Stimulated activated naive CD8-positive, alpha-beta T cell treated with anti-CD3 and anti-CD28 coated beads, Interleukin-15, Interleukin-2, amounts not matched to agents 100 ng/mL and 50 ng/mL, for 24 hours (primary cell): ENCODE measurements around the gene SP110.

ENCODE experiments used
- H3K27ac Mint-ChIP-seq: one replicate; pipeline ENCODE4 v1.8.0; 2021; ENCODE audit warnings: mild to moderate bottlenecking, mixed read lengths
- H3K27me3 Mint-ChIP-seq: one replicate; pipeline ENCODE4 v1.8.0; 2021; ENCODE audit warnings: mixed read lengths
- H3K36me3 Mint-ChIP-seq: one replicate; pipeline ENCODE4 v1.8.0; 2021; ENCODE audit warnings: low read depth, mixed read lengths
- H3K4me1 Mint-ChIP-seq: one replicate; pipeline ENCODE4 v1.8.0; 2021; ENCODE audit warnings: low read depth, mixed read lengths
- H3K4me3 Mint-ChIP-seq: one replicate; pipeline ENCODE4 v1.8.0; 2021; ENCODE audit warnings: mild to moderate bottlenecking, mixed read lengths
- H3K9me3 Mint-ChIP-seq: one replicate; pipeline ENCODE4 v1.8.0; 2021; ENCODE audit warnings: mixed read lengths

SP110 gene

DNA sequence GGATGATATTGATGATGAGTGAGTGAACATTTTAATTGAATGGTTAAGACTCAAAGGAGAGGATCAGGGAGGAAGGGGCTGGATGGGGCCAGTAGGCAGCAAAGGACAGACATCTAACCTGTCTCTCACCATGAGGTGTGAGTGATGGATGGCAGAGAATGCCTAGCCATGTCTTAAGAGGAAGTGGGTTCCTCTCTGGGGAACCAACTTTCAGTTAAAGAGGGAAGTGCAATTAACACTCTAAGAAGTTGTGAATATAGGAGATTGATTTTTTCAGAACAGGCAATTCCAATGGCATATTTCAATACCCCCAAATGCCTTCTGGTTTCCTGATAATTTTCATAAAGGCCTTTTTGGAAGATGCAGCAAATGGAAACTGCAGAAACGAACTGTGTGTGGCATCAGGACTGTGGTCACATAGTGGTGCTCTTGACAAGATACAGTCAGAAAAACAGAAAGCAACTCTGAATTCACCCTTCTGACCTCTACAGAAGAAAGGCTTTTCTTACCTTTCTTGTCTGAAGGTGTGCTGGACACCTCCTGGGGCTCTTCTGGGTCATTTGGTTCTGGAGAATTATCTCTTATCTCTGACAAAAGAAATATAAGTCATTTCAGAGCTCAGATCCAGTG, 10.2 kb downstream of the SP110 start:
- Mint-ChIP-seq H3K4me1 (peaks cover 13% of the 10 kb centered on the region), H3K36me3 (peaks cover 36% of the 10 kb centered on the region), H3K27me3 (no peaks in the 10 kb centered on the region), H3K27ac (no peak overlapping the region), H3K9me3 (no peaks in the 10 kb centered on the region), H3K4me3 (no peak overlapping the region)

DNA sequence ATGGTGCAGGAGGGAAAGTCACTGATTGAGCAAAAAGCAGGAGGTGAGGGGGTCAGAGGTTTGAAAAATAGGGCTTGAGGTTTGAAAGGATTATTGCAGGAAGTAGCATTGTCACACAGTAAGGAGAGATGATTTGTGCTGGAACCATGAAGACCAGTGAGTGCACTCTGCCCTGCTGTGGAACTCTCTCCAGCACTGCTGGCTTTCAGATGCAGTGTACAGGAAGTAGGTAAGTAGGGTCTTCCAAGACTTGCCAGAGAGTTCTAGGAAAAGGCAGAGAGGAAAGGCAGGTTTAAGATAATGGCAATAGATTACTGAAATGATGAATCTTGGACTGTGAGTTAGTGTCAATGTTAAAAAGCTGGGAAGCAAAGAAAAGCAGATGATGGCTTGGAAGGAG, 11.2 kb downstream of the SP110 start:
- H3K27me3 Mint-ChIP-seq = no peaks in the 10 kb centered on the region
- H3K9me3 Mint-ChIP-seq = no peaks in the 10 kb centered on the region
- no peak overlapping the region for H3K27ac Mint-ChIP-seq
- peaks cover 13% of the 10 kb centered on the region for H3K4me1 Mint-ChIP-seq
- H3K4me3 Mint-ChIP-seq = no peak overlapping the region
- H3K36me3 Mint-ChIP-seq = peaks cover 28% of the 10 kb centered on the region

GRCh38 chr2:230205721-230206120, 14.1 kb downstream of the SP110 start:
- H3K27ac Mint-ChIP-seq = peak overlapping the region; percentile 33
- H3K36me3 Mint-ChIP-seq = peaks cover 12% of the 10 kb centered on the region
- H3K4me1 Mint-ChIP-seq = peaks cover 25% of the 10 kb centered on the region
- no peaks in the 10 kb centered on the region for H3K27me3 Mint-ChIP-seq
- no peak overlapping the region for H3K4me3 Mint-ChIP-seq
- no peaks in the 10 kb centered on the region for H3K9me3 Mint-ChIP-seq

GRCh38 chr2:230205034-230205433, 14.8 kb downstream of the SP110 start:
- Mint-ChIP-seq H3K4me1 (peaks cover 25% of the 10 kb centered on the region), H3K36me3 (peaks cover 19% of the 10 kb centered on the region), H3K27me3 (no peaks in the 10 kb centered on the region), H3K9me3 (no peaks in the 10 kb centered on the region), H3K27ac (peak overlapping the region; percentile 33), H3K4me3 (no peak overlapping the region)

- H3K4me1 Mint-ChIP-seq = peaks cover 25% of the 10 kb centered on the region
- H3K36me3 Mint-ChIP-seq = peaks cover 36% of the 10 kb centered on the region
- H3K27ac Mint-ChIP-seq = peak overlapping the region; percentile 38
- H3K4me3 Mint-ChIP-seq = no peak overlapping the region
- H3K9me3 Mint-ChIP-seq = no peaks in the 10 kb centered on the region
- H3K27me3 Mint-ChIP-seq = no peaks in the 10 kb centered on the region
These were observed 16.6 kb downstream of the SP110 start for GRCh38 chr2:230203110-230203676.

DNA sequence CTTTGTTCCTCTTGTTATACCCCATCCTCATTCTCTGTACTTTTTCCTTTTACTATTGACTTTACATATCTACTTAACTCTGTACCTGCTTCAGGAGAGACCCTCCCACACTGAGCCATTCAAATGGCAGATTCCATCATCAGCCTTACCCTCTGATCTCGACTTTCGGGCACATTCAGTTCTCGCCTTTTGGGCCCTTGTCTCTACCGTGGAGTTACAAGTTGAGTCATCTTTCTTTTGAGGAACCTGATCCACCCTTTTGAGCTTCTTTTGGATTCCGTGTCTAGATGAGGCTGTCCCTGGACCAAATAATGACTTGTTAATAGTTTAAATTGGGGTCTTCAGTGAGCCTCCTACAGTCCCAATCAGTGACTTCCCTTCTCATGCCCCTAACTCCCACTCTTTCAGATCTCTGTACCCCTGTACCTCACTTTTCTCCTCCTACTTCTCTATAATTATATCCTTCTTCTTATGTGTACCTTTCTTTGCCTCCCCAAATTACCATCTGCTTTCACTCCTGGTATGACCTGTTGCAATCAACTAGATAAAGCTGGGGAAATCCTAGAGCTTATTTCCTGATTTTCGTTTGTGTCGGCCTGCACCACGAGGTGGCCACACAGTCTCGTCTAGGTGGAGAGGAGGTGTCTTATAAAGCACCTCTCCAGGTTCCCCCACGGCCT, 17.2 kb downstream of the SP110 start:
- Mint-ChIP-seq H3K27ac (peak overlapping the region; percentile 38), H3K4me3 (peak overlapping the region; percentile 12), H3K27me3 (no peaks in the 10 kb centered on the region), H3K4me1 (peaks cover 25% of the 10 kb centered on the region), H3K36me3 (peaks cover 41% of the 10 kb centered on the region), H3K9me3 (no peaks in the 10 kb centered on the region)

- Mint-ChIP-seq H3K4me1 (no peaks in the 10 kb centered on the region), H3K27ac (no peak overlapping the region), H3K27me3 (no peaks in the 10 kb centered on the region), H3K4me3 (no peak overlapping the region), H3K36me3 (peaks cover 97% of the 10 kb centered on the region), H3K9me3 (peaks cover 9% of the 10 kb centered on the region)
These were observed 34.8 kb downstream of the SP110 start for GRCh38 chr2:230184727-230185578.

DNA sequence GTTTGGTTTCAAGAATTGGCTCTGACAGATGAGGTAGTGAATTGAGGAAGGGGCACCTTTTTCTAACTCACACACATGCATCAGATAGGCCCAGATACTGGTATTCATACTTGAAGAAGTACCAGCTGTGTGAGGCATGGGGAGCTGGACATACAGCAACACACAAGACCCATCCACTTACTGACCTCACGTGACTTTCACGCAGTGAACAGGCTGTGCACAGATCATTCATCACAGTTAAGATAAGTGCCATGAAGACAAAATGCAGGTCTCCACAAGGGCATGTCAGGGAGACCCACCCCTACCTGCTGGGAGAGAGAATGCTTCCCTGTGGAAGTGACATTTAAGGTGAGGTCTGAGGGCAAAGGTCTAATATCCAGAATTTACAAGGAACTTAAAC, 38.6 kb downstream of the SP110 start:
- no peaks in the 10 kb centered on the region for H3K27me3 Mint-ChIP-seq
- H3K9me3 Mint-ChIP-seq = no peaks in the 10 kb centered on the region
- H3K4me3 Mint-ChIP-seq = no peak overlapping the region
- H3K36me3 Mint-ChIP-seq = peaks cover 94% of the 10 kb centered on the region
- no peaks in the 10 kb centered on the region for H3K4me1 Mint-ChIP-seq
- peak overlapping the region; percentile 24 for H3K27ac Mint-ChIP-seq

DNA sequence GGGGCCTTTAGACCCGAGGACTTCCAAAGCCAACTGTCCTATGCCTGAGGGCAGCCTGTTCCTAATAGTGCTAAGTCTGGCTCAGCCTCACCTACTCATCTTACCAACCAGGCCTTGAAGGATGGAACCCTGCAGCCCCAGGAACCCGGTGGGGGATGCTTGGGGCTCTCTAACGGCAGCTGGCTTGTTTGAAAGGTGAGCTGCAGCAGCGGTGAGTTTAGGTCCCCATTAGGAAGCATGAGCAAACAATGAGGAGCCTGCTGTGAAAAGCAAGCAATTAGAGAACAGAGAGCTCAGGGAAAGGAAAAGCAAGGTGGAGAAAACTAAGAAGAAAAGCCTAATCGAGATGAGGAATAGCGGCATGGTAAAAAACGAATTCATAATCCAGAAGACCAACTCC, 39.9 kb downstream of the SP110 start:
- Mint-ChIP-seq H3K27ac (no peak overlapping the region), H3K36me3 (peaks cover 90% of the 10 kb centered on the region), H3K9me3 (no peaks in the 10 kb centered on the region), H3K4me3 (no peak overlapping the region), H3K4me1 (no peaks in the 10 kb centered on the region), H3K27me3 (no peaks in the 10 kb centered on the region)

- no peak overlapping the region for H3K27ac Mint-ChIP-seq
These were observed 41.0 kb downstream of the SP110 start for GRCh38 chr2:230178546-230179485.

DNA sequence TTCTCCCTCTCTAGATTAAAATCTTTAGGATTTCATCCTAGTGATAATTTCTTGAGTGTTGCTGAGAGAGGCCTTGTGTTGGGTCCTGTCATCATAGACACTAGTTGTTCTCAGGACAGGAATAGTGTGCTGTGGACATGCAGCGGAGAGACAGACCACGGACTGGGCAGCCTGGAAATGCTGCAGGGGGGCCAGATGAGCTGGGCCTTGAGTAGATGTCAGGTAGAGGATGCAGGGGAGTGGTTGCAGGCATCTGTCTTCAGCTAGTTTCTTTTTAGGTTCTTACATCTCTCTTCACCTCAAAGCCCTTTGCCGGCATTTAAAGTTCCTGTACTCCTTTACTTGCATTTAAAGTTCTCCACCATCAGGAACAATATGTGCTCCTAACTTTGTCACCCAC, 42.8 kb downstream of the SP110 start:
- Mint-ChIP-seq H3K9me3 (no peaks in the 10 kb centered on the region), H3K36me3 (peaks cover 84% of the 10 kb centered on the region), H3K27ac (no peak overlapping the region), H3K27me3 (no peaks in the 10 kb centered on the region), H3K4me1 (no peaks in the 10 kb centered on the region), H3K4me3 (no peak overlapping the region)

More at GRCh38 chr2:230178546-230179485, 41.0 kb downstream of the SP110 start:
- H3K4me1 Mint-ChIP-seq = no peaks in the 10 kb centered on the region
- no peaks in the 10 kb centered on the region for H3K9me3 Mint-ChIP-seq
- no peak overlapping the region for H3K4me3 Mint-ChIP-seq
- peaks cover 88% of the 10 kb centered on the region for H3K36me3 Mint-ChIP-seq
- H3K27me3 Mint-ChIP-seq = no peaks in the 10 kb centered on the region

GRCh38 chr2:230174466-230174865, 45.3 kb downstream of the SP110 start:
- Mint-ChIP-seq H3K27ac (no peak overlapping the region), H3K4me1 (peaks cover 12% of the 10 kb centered on the region), H3K4me3 (no peak overlapping the region)

DNA sequence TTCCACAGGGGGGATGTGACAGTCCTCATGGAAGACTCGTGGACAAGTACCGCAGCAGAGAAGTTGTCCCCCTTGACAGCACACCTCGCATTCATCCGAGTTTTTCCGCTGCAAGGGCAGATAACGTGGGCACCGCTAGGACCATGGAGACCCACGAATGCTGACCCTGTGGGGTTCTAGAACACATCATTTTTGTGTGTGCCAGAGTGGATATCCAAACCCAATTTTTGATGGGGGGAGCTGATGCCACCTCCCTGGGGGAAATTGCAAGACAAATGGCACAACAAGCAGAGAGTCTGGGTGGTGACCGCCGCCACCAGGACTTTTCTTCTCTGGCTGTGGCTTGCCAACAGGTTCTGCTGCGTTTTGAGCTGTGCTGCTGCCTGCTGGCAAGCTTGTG, 46.9 kb downstream of the SP110 start:
- Mint-ChIP-seq H3K27me3 (no peaks in the 10 kb centered on the region), H3K4me3 (no peak overlapping the region), H3K9me3 (no peaks in the 10 kb centered on the region), H3K4me1 (peaks cover 12% of the 10 kb centered on the region), H3K27ac (no peak overlapping the region), H3K36me3 (peaks cover 81% of the 10 kb centered on the region)

More at GRCh38 chr2:230174466-230174865, 45.3 kb downstream of the SP110 start:
- no peaks in the 10 kb centered on the region for H3K9me3 Mint-ChIP-seq
- H3K27me3 Mint-ChIP-seq = no peaks in the 10 kb centered on the region
- peaks cover 82% of the 10 kb centered on the region for H3K36me3 Mint-ChIP-seq

GRCh38 chr2:230172156-230172555, 47.6 kb downstream of the SP110 start:
- Mint-ChIP-seq H3K27me3 (no peaks in the 10 kb centered on the region), H3K9me3 (no peaks in the 10 kb centered on the region), H3K4me1 (peaks cover 12% of the 10 kb centered on the region), H3K4me3 (no peak overlapping the region), H3K27ac (no peak overlapping the region), H3K36me3 (peaks cover 80% of the 10 kb centered on the region)
